GM12801 (cell line): ENCODE data around the gene NAGPA.

Experiments used
- TF ChIP-seq, protein P1 (sequence below): IDR thresholded peaks from one replicate; pipeline ENCODE4 v1.5.1; 2011; ENCODE audit warnings: control low read depth; ENCODE audit not compliant: insufficient read length; ENCODE audit errors: extremely low read depth

The NAGPA gene

DNA sequence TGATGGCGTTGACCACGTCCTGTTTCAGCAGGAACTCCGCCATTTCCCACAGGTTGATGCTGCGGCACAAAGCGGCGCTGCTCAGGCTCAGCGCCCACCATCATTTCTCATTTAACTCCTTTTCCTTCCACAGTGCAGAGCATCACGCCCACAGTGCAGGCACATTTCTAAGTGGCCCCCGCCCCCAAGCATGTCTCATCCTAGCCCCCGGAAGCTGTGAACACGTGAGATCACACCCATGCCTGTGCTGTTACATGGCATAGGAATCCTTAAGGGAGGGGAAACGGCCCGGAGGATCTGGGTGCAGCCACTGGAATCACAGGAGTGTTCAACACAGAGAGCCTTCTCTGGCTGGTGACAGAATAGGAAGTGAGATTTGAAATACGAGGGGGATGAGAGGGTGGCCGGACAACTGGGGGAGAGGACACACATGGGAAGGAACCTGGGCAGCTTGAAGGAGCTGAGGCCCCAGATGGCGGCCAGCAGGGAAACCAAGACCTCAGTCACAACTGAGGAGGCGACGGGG lies 4.7 kb downstream of the NAGPA start:
- TF ChIP-seq, protein P1, sequence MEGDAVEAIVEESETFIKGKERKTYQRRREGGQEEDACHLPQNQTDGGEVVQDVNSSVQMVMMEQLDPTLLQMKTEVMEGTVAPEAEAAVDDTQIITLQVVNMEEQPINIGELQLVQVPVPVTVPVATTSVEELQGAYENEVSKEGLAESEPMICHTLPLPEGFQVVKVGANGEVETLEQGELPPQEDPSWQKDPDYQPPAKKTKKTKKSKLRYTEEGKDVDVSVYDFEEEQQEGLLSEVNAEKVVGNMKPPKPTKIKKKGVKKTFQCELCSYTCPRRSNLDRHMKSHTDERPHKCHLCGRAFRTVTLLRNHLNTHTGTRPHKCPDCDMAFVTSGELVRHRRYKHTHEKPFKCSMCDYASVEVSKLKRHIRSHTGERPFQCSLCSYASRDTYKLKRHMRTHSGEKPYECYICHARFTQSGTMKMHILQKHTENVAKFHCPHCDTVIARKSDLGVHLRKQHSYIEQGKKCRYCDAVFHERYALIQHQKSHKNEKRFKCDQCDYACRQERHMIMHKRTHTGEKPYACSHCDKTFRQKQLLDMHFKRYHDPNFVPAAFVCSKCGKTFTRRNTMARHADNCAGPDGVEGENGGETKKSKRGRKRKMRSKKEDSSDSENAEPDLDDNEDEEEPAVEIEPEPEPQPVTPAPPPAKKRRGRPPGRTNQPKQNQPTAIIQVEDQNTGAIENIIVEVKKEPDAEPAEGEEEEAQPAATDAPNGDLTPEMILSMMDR = no peak

DNA sequence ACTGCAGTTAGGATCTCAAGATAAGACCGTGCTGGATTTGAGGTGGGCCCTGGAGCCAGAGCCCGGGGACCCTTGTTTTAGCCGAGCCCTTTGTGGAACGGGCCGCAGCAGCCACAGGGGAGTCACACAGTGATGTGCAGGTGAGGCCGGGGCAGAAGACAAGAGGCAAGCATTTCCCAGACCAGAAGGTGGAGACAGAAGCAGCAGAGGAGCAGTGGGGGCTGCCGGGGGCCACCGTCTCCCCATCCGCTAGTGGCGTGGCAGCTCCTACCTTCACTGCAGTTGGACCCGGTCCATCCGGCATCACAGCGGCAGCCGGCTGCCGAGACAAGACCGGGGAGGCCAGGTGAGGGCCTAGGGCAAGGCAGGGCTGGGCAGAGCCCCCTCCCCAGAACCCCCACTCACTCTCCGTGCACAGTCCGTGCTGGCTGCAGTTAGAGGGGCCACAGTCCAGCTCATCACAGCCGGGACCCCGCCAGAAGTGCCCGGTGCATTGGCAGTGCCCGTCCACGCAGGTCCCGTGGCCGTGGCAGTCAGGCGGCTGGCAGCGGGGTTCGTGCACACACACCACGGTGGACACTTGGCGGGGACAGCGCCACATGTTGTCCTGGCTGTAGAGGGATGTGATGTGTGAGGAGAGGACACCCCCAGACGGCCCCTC lies 6.0 kb downstream of the NAGPA start:
- TF ChIP-seq, protein P1 = no peak

GRCh38 chr16:5027086-5027485 lies 6.6 kb downstream of the NAGPA start:
- TF ChIP-seq, protein P1 = no peak

DNA sequence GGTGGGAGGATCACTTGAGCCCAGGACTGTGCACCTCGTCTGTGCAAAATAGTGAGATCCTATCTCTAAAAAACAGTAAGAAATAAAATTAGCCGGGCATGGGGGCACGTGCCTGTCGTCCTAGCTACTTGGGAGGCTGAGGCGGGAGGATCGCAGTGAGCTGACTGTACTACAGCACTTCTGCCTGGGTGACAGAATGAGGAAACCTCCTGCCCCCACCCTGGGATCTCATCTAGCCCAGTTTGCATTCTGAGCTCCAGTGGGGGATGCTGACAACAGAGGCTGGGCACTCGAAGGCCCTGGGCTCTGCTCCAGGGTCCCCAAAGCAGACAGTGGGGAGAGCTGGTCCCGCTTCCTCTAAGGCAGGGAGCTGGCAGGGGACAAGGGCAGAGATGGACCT lies 7.1 kb downstream of the NAGPA start:
- TF ChIP-seq, protein P1 = no peak

- TF ChIP-seq, protein P1 = no peak
Measured at GRCh38 chr16:5025171-5025632, 8.5 kb downstream of the NAGPA start.

DNA sequence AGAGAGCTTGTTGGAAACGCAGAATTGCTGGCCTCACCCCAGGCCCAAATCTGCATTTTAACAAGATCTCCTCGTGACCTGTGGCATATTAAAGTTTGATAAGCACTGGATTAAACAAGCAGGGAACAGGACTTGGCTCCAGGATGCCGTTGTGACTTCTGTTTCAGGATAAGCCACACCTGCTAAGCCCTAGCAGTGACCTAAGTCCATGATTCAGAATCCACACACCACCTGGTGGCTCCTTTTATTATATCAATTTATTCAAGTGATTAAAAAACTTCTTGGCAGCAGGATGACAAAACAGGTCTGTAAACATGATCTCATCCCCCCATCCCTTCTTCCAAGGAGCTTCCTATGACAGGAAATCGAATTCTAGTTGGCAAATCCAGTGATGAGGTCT lies 9.1 kb downstream of the NAGPA start:
- TF ChIP-seq, protein P1 = no peak

- TF ChIP-seq, protein P1 = no peak
Measured at GRCh38 chr16:5022521-5022920, 11.2 kb downstream of the NAGPA start.
